Neuronal stem cell (in vitro differentiated cells): ENCODE results near the gene CEP162.

Source experiments
- DNase-seq: peaks from one replicate; pipeline ENCODE4 v3.0.0-alpha.2; 2013; ENCODE audit warnings: low spot score
- H2AFZ ChIP-seq: one replicate; pipeline ENCODE4 v1.6.1; 2013; ENCODE audit warnings: mild to moderate bottlenecking, low read length, inconsistent platforms
- H2AK5ac ChIP-seq: 2 replicates; pipeline ENCODE4 v1.6.1; 2013; ENCODE audit warnings: low read depth, mild to moderate bottlenecking, inconsistent platforms, low read length, moderate library complexity, mixed read lengths
- H2BK120ac ChIP-seq: 2 replicates; pipeline ENCODE4 v1.6.1; 2013; ENCODE audit warnings: low read depth, mild to moderate bottlenecking, inconsistent platforms, low read length, moderate library complexity, mixed read lengths
- H2BK12ac ChIP-seq: one replicate; pipeline ENCODE4 v1.6.1; 2013; ENCODE audit warnings: low read length, inconsistent platforms
- H2BK15ac ChIP-seq: 2 replicates; pipeline ENCODE4 v1.6.1; 2013; ENCODE audit warnings: mild to moderate bottlenecking, low read length, inconsistent platforms, mixed read lengths
- H2BK5ac ChIP-seq: one replicate; pipeline ENCODE4 v1.6.1; 2013; ENCODE audit warnings: inconsistent platforms, mild to moderate bottlenecking, low read length, moderate library complexity
- H3K14ac ChIP-seq: one replicate; pipeline ENCODE4 v1.6.1; 2013; ENCODE audit warnings: low read length, inconsistent platforms
- H3K18ac ChIP-seq: 2 replicates; pipeline ENCODE4 v1.6.1; 2013; ENCODE audit warnings: low read length, inconsistent platforms
- H3K23ac ChIP-seq: 2 replicates; pipeline ENCODE4 v1.6.1; 2013; ENCODE audit warnings: low read depth, mild to moderate bottlenecking, mixed read lengths, low read length, inconsistent platforms; ENCODE audit not compliant: poor library complexity
- H3K27ac ChIP-seq: replicated peaks from 3 replicates; pipeline ENCODE4 v1.5.1; 2013; ENCODE audit warnings: low read length, inconsistent platforms
- H3K27me3 ChIP-seq, 3 experiments: 2 replicates each; pipeline ENCODE4 v1.6.1; 2013; ENCODE audit warnings: low read length in 3 of 3, mild to moderate bottlenecking in 2 of 3, inconsistent platforms in 1 of 3, low read depth in 1 of 3, mixed read lengths in 1 of 3, moderate library complexity in 1 of 3; ENCODE audit not compliant: control insufficient read depth in 3 of 3, insufficient read depth in 3 of 3
- H3K36me3 ChIP-seq, 2 donors: replicated peaks in 1 of 2; 2 replicates each; pipeline ENCODE4 v1.6.1; 2013; ENCODE audit warnings: low read length in 2 of 2; ENCODE audit not compliant: control insufficient read depth in 2 of 2, insufficient read depth in 2 of 2
- H3K4ac ChIP-seq: 2 replicates; pipeline ENCODE4 v1.6.1; 2013; ENCODE audit warnings: inconsistent platforms, mild to moderate bottlenecking, low read length, moderate library complexity
- H3K4me1 ChIP-seq, 2 donors: 1 replicate in 1 of 2; 2 replicates in 1 of 2; pipeline ENCODE4 v1.6.1; 2013; ENCODE audit warnings: low read length in 2 of 2, low read depth in 1 of 2; ENCODE audit not compliant: control insufficient read depth in 2 of 2, insufficient read depth in 1 of 2
- H3K4me2 ChIP-seq: one replicate; pipeline ENCODE4 v1.6.1; 2013; ENCODE audit warnings: mild to moderate bottlenecking, low read length, inconsistent platforms; ENCODE audit not compliant: insufficient read depth, poor library complexity, severe bottlenecking
- H3K4me3 ChIP-seq, 2 donors: 2 replicates each; pipeline ENCODE4 v1.5.1; 2013; ENCODE audit warnings: low read length in 2 of 2, mild to moderate bottlenecking in 2 of 2, inconsistent platforms in 1 of 2, moderate library complexity in 1 of 2
- H3K79me1 ChIP-seq: one replicate; pipeline ENCODE4 v1.6.1; 2013; ENCODE audit warnings: low read depth, mild to moderate bottlenecking, inconsistent platforms, low read length, moderate library complexity
- H3K9ac ChIP-seq: one replicate; pipeline ENCODE4 v1.6.1; 2013; ENCODE audit warnings: mild to moderate bottlenecking, low read depth, low read length, inconsistent platforms; ENCODE audit not compliant: poor library complexity
- H3K9me3 ChIP-seq, 2 donors: replicated peaks in 1 of 2; 2 replicates each; pipeline versions ENCODE3 to v1.6.1; 2013; ENCODE audit warnings: low read length in 2 of 2, mild to moderate bottlenecking in 2 of 2, inconsistent platforms in 1 of 2, low read depth in 1 of 2, mixed read lengths in 1 of 2, moderate library complexity in 1 of 2; ENCODE audit not compliant: control insufficient read depth in 2 of 2, insufficient read depth in 1 of 2
- H4K8ac ChIP-seq: one replicate; pipeline ENCODE4 v1.6.1; 2013; ENCODE audit warnings: low read depth, mild to moderate bottlenecking, inconsistent platforms, low read length, moderate library complexity
- H4K91ac ChIP-seq: one replicate; pipeline ENCODE4 v1.6.1; 2013; ENCODE audit warnings: low read length, low read depth, mild to moderate bottlenecking, inconsistent platforms; ENCODE audit not compliant: poor library complexity
- WGBS, 2 donors: extraction: QIAGEN DNeasy Blood & Tissue Kit; methylation state at CpG; one replicate each; pipeline ENCODE4 v1.1.7; 2013; ENCODE audit warnings: missing lambda C conversion rate in 2 of 2, mixed read lengths in 1 of 2; ENCODE audit not compliant: insufficient read length in 2 of 2, insufficient replicate concordance in 1 of 2; ENCODE audit errors: extremely low coverage in 2 of 2; 5-methylcytosine and 5-hydroxymethylcytosine counted together

The CEP162 gene

GRCh38 chr6:84137989-84138575, 89.4 kb downstream of the CEP162 start:
- no peak overlapping the region for H3K27ac ChIP-seq
- no peak overlapping the region for H2AFZ ChIP-seq
- H3K9ac ChIP-seq, result no peak overlapping the region
- no peak overlapping the region for H2BK120ac ChIP-seq
- H2AK5ac ChIP-seq, result no peak overlapping the region
- H3K4me1 ChIP-seq, result no peaks in the 10 kb centered on the region
- H3K14ac ChIP-seq, result no peak overlapping the region
- no peak overlapping the region for H2BK5ac ChIP-seq
- no peak overlapping the region for H3K18ac ChIP-seq
- H3K36me3 ChIP-seq, result peaks cover 8 to 64% of the 10 kb centered on the region in 2 donors
- H3K79me1 ChIP-seq, result no peaks in the 10 kb centered on the region
- no peak overlapping the region for H2BK12ac ChIP-seq
- H3K4me3 ChIP-seq, result no peak overlapping the region
- H3K9me3 ChIP-seq, result peaks cover 7 to 14% of the 10 kb centered on the region in 2 donors
- H3K23ac ChIP-seq, result no peak overlapping the region
- no peak overlapping the region for H4K91ac ChIP-seq
- no CpG with 5 or more reads among the region's 2 CpGs for WGBS, 2 donors
- no peaks in the 10 kb centered on the region for H3K27me3 ChIP-seq
- no peak overlapping the region for H4K8ac ChIP-seq
- no peak overlapping the region for H3K4ac ChIP-seq
- H2BK15ac ChIP-seq, result no peak overlapping the region
- no peak overlapping the region for H3K4me2 ChIP-seq
- DNase-seq, result no peak

- no peak overlapping the region for H3K18ac ChIP-seq
- H4K91ac ChIP-seq, result no peak overlapping the region
- no peak overlapping the region for H2BK15ac ChIP-seq
- no peaks in the 10 kb centered on the region for H3K79me1 ChIP-seq
- H3K4me3 ChIP-seq, result no peak overlapping the region
- no peak overlapping the region for H2BK5ac ChIP-seq
- no peak overlapping the region for H2BK12ac ChIP-seq
- H3K4ac ChIP-seq, result no peak overlapping the region
- DNase-seq, result no peak
- H4K8ac ChIP-seq, result no peak overlapping the region
- no peaks in the 10 kb centered on the region for H3K27me3 ChIP-seq
- no peak overlapping the region for H3K27ac ChIP-seq
- H3K23ac ChIP-seq, result no peak overlapping the region
- no peak overlapping the region for H2AFZ ChIP-seq
- no CpG with 5 or more reads among the region's 5 CpGs for WGBS, 2 donors
- no peaks in the 10 kb centered on the region for H3K4me1 ChIP-seq
- no peak overlapping the region for H2AK5ac ChIP-seq
- no peak overlapping the region for H2BK120ac ChIP-seq
- H3K4me2 ChIP-seq, result no peak overlapping the region
- no peak overlapping the region for H3K14ac ChIP-seq
- no peak overlapping the region for H3K9ac ChIP-seq
- H3K9me3 ChIP-seq, result peaks cover 7 to 14% of the 10 kb centered on the region in 2 donors
- H3K36me3 ChIP-seq, result peaks cover 8 to 65% of the 10 kb centered on the region in 2 donors
Observed at GRCh38 chr6:84137051-84137375, 90.4 kb downstream of the CEP162 start.

GRCh38 chr6:84136364-84137050, 90.9 kb downstream of the CEP162 start:
- Histone ChIP-seq H3K4ac (no peak overlapping the region), H4K8ac (no peak overlapping the region), H3K36me3 (peaks cover 8 to 61% of the 10 kb centered on the region in 2 donors), H2BK5ac (no peak overlapping the region), H3K14ac (no peak overlapping the region), H3K9me3 (peaks cover 7 to 14% of the 10 kb centered on the region in 2 donors), H3K18ac (no peak overlapping the region), H3K4me2 (no peak overlapping the region), H4K91ac (no peak overlapping the region), H3K4me3 (no peak overlapping the region), H2BK120ac (no peak overlapping the region), H3K4me1 (no peaks in the 10 kb centered on the region), H3K9ac (no peak overlapping the region), H2AK5ac (no peak overlapping the region), H2AFZ (no peak overlapping the region), H3K27ac (no peak overlapping the region), H3K27me3 (no peaks in the 10 kb centered on the region), H3K79me1 (no peaks in the 10 kb centered on the region), H2BK15ac (no peak overlapping the region), H2BK12ac (no peak overlapping the region), H3K23ac (no peak overlapping the region)
- WGBS, 2 donors, result no CpG with 5 or more reads among the region's 4 CpGs
- DNase-seq, result no peak

DNA sequence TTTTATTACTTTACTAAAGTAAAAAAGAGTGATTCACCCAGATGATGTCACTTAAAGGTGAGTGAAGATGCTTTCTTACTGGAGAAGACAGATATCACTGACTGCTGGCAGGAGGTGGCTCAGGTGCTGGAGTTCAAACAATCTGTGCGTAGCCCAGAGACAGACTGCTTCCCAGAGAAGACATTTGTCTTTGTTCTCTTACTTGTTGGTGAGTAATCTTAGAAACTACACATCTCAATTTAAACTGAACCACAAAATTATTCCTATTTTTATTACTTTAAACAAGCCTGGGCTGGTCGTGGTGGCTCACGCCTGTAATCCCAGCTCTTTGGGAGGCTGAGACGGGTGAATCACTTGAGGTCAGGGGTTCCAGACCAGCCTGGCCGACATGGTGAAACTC, 92.2 kb downstream of the CEP162 start:
- no peak overlapping the region for H4K91ac ChIP-seq

More for the DNA sequence above, 92.2 kb downstream of the CEP162 start:
- H3K4ac ChIP-seq, result no peak overlapping the region
- no CpG with 5 or more reads among the region's 5 CpGs for WGBS, 2 donors
- DNase-seq, result no peak
- H3K4me1 ChIP-seq, result no peaks in the 10 kb centered on the region
- H3K27ac ChIP-seq, result no peak overlapping the region
- no peak overlapping the region for H3K23ac ChIP-seq
- H3K4me2 ChIP-seq, result no peak overlapping the region
- H3K18ac ChIP-seq, result no peak overlapping the region
- no peak overlapping the region for H2BK12ac ChIP-seq
- no peak overlapping the region for H3K14ac ChIP-seq
- no peak overlapping the region for H2AFZ ChIP-seq
- no peak overlapping the region for H3K9ac ChIP-seq
- no peak overlapping the region for H2BK5ac ChIP-seq
- no peak overlapping the region for H4K8ac ChIP-seq
- no peak overlapping the region for H2AK5ac ChIP-seq
- peaks cover 7 to 14% of the 10 kb centered on the region in 2 donors for H3K9me3 ChIP-seq
- no peaks in the 10 kb centered on the region for H3K27me3 ChIP-seq
- H2BK120ac ChIP-seq, result no peak overlapping the region
- H3K36me3 ChIP-seq, result peaks cover 8 to 50% of the 10 kb centered on the region in 2 donors
- H2BK15ac ChIP-seq, result no peak overlapping the region
- no peaks in the 10 kb centered on the region for H3K79me1 ChIP-seq
- H3K4me3 ChIP-seq, result no peak overlapping the region
